Progenitor cell of endocrine pancreas (in vitro differentiated cells): Measurements from ENCODE around the gene PAF1. TPM values are rescaled to one million over a fixed set of nuclear protein-coding genes. Genes with fewer than 3 reads are reported as not detected.
A peak's percentile ranks its signal among the peaks of the same experiment; 100 is the strongest.

ENCODE experiments used
- DNase-seq: peaks from one replicate; pipeline ENCODE4 v3.0.0; 2021; ENCODE audit warnings: low spot score; ENCODE audit not compliant: unreplicated experiment
- H3K27ac Mint-ChIP-seq: 2 replicates; pipeline ENCODE4 v1.8.0; 2021; ENCODE audit warnings: mild to moderate bottlenecking, moderate library complexity, mixed read lengths
- H3K27me3 Mint-ChIP-seq: 2 replicates; pipeline ENCODE4 v1.8.0; 2021; ENCODE audit warnings: mixed read lengths
- H3K36me3 Mint-ChIP-seq: 2 replicates; pipeline ENCODE4 v1.8.0; 2022; ENCODE audit warnings: mixed read lengths; ENCODE audit not compliant: insufficient read depth
- H3K4me1 Mint-ChIP-seq: 2 replicates; pipeline ENCODE4 v1.8.0; 2021; ENCODE audit warnings: low read depth, mixed read lengths
- H3K4me3 Mint-ChIP-seq: 2 replicates; pipeline ENCODE4 v1.8.0; 2021; ENCODE audit warnings: low read depth, mild to moderate bottlenecking, moderate library complexity, mixed read lengths
- H3K9me3 Mint-ChIP-seq: 2 replicates; pipeline ENCODE4 v1.8.0; 2021; ENCODE audit warnings: low read depth, mixed read lengths
- CTCF ChIP-seq: fragments of 200-600 bp; sonication (generic); IDR thresholded peaks from one replicate; pipeline ENCODE4 v1.5.0; 2021; ENCODE audit warnings: antibody characterized with exemption, mild to moderate bottlenecking; ENCODE audit not compliant: unreplicated experiment
- total RNA-seq: library from RNA; stranded (reverse); gene quantifications from 2 replicates; pipeline ENCODE4 v1.2.1, GENCODE V29; 2021

Gene PAF1
- total RNA-seq, 1 donor from 2014 or later: 49.4 TPM

- no peak for DNase-seq
- Mint-ChIP-seq H3K27ac (no peak overlapping the region), H3K4me3 (no peak overlapping the region), H3K36me3 (peaks cover 38% of the 10 kb centered on the region), H3K27me3 (no peaks in the 10 kb centered on the region), H3K4me1 (peaks cover 2% of the 10 kb centered on the region), H3K9me3 (no peaks in the 10 kb centered on the region)
- no peak for TF ChIP-seq CTCF
These were observed 5.9 kb downstream of the PAF1 start for GRCh38 chr19:39384839-39385568.

GRCh38 chr19:39382991-39383828, 7.7 kb downstream of the PAF1 start:
- Mint-ChIP-seq H3K27ac (no peak overlapping the region), H3K9me3 (no peaks in the 10 kb centered on the region), H3K4me3 (no peak overlapping the region), H3K27me3 (no peaks in the 10 kb centered on the region), H3K4me1 (no peaks in the 10 kb centered on the region), H3K36me3 (peaks cover 37% of the 10 kb centered on the region)
- TF ChIP-seq CTCF: no peak
- DNase-seq: no peak

- no peak for DNase-seq
- Mint-ChIP-seq H3K27me3 (no peaks in the 10 kb centered on the region), H3K36me3 (peaks cover 37% of the 10 kb centered on the region), H3K27ac (peak overlapping the region; percentile 53), H3K4me3 (no peak overlapping the region), H3K9me3 (no peaks in the 10 kb centered on the region), H3K4me1 (no peaks in the 10 kb centered on the region)
- TF ChIP-seq CTCF: no peak
These were observed 8.8 kb downstream of the PAF1 start for GRCh38 chr19:39381910-39382611.

DNA sequence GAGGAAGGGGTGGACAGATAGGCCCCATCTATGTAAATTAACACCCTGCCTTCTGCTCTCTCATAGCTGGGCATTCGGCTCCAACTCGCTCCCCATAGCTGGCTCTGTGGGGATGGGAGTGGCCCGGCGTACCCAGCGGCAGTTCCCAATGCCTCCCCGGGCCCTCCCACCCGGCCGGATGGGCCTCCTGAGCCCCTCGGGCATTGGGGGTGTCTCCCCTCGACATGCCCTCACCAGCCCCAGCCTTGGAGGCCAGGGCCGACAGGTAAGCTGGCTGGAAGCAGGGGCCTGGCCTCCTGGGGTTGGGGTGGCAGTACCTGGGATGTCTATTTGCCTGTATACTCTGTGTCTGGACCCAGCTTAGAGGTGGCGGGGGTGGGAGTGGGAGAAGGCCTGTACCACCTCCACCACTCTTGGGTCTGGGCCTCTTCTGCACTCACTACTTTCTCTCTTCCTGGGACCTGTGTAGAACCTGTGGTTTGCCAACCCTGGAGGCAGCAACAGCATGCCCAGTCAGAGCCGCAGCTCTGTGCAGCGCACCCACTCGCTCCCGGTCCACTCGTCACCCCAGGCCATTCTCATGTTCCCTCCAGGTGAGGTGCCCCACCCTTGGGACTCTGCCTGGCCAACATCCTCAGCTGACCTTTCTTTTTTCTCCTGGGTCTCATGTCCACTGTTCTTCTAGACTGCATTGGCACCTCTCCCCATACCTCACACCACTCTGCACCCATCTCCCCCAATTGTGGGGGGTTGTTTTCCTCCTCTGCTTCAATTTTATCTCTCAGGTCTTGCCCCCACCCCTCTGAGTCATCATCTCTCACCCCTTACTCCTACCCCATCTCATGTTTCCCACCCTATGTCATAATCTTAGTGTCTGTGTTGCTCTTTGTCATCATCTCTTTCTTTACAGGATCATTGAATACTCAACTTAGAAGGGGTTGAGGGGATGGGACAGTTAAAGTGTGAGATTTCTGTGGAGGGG, 10.1 kb downstream of the PAF1 start:
- Mint-ChIP-seq H3K27ac (peak overlapping the region; percentile 78), H3K4me3 (no peak overlapping the region), H3K4me1 (no peaks in the 10 kb centered on the region), H3K9me3 (no peaks in the 10 kb centered on the region), H3K27me3 (no peaks in the 10 kb centered on the region), H3K36me3 (peaks cover 36% of the 10 kb centered on the region)
- no peak for TF ChIP-seq CTCF
- DNase-seq: no peak
